Islet precursor cell (in vitro differentiated cells): ENCODE measurements around the gene FBXO46.
"Not testable (repeated sequence)": the region's sequence is repeated elsewhere in the genome, so short reads cannot be mapped to it uniquely, and the experiment has no call there.

Source experiments
- DNase-seq: peaks from one replicate; pipeline ENCODE4 v3.0.0-alpha.2; 2018

Gene FBXO46

GRCh38 chr19:45765702-45766295 is 35.1 kb upstream of the FBXO46 start:
- peak; percentile 53 for DNase-seq

- peak; percentile 65 for DNase-seq
Observed at GRCh38 chr19:45764945-45765701, 34.4 kb upstream of the FBXO46 start.

- DNase-seq, result peak; percentile 49
Observed at GRCh38 chr19:45764475-45764874, 33.8 kb upstream of the FBXO46 start.

- peak; percentile 50 for DNase-seq
Observed at GRCh38 chr19:45763691-45764294, 33.1 kb upstream of the FBXO46 start.

- peak; percentile 46 for DNase-seq
Observed at GRCh38 chr19:45762870-45763631, 32.4 kb upstream of the FBXO46 start.

GRCh38 chr19:45761714-45762113 is 31.0 kb upstream of the FBXO46 start:
- peak; percentile 57 for DNase-seq

GRCh38 chr19:45758921-45759320 is 28.2 kb upstream of the FBXO46 start:
- no peak for DNase-seq

GRCh38 chr19:45757695-45758094 is 27.0 kb upstream of the FBXO46 start:
- no peak for DNase-seq

GRCh38 chr19:45754323-45754722 is 23.6 kb upstream of the FBXO46 start:
- DNase-seq, result no peak

- DNase-seq, result peak; percentile 79
Observed at GRCh38 chr19:45753548-45753947, 22.9 kb upstream of the FBXO46 start.

GRCh38 chr19:45752639-45753038 is 21.9 kb upstream of the FBXO46 start:
- DNase-seq, result no peak

GRCh38 chr19:45751483-45751882 is 20.8 kb upstream of the FBXO46 start:
- not testable (repeated sequence) for DNase-seq

GRCh38 chr19:45747513-45747912 is 16.8 kb upstream of the FBXO46 start:
- DNase-seq, result no peak

- no peak for DNase-seq
Observed at GRCh38 chr19:45746866-45747265, 16.2 kb upstream of the FBXO46 start.

- DNase-seq, result no peak
Observed at GRCh38 chr19:45745606-45746005, 14.9 kb upstream of the FBXO46 start.

GRCh38 chr19:45742969-45743368 is 12.3 kb upstream of the FBXO46 start:
- no peak for DNase-seq

GRCh38 chr19:45739498-45740439 is 9.1 kb upstream of the FBXO46 start:
- DNase-seq, result no peak

- no peak for DNase-seq
Observed at GRCh38 chr19:45733160-45733810, 2.6 kb upstream of the FBXO46 start, which contains the start of gene MEIOSIN. TSS of gene MEIOSIN (plus strand) at chr19:45733439. CDS start at chr19:45735377, 1,938 bp downstream.

- no peak for DNase-seq
Observed at GRCh38 chr19:45729800-45730290, 851 bp downstream of the FBXO46 start.

- DNase-seq, result not testable (repeated sequence)
Observed at GRCh38 chr19:45728683-45729082, 2.0 kb downstream of the FBXO46 start.

GRCh38 chr19:45720065-45720464 is 10.6 kb downstream of the FBXO46 start:
- DNase-seq, result not testable (repeated sequence)
